H54 (cell line): Measurements from ENCODE around the gene HIVEP3.
A peak's percentile ranks its signal among the peaks of the same experiment; 100 is the strongest.

Source experiments
- DNase-seq: peaks from one replicate; pipeline ENCODE4 v3.0.0; 2011; ENCODE audit warnings: low spot score, mixed read lengths; ENCODE audit not compliant: insufficient read length
- FAIRE-seq: peaks from 3 replicates; lab custom pipeline; 2011; peaks lifted over from hg19 to GRCh38; lab: Jason Lieb, UNC
- POLR2A ChIP-seq: IDR thresholded peaks from 2 replicates; pipeline ENCODE4 v1.6.1; 2011; ENCODE audit warnings: low read depth, mild to moderate bottlenecking, low read length

Gene HIVEP3

DNA sequence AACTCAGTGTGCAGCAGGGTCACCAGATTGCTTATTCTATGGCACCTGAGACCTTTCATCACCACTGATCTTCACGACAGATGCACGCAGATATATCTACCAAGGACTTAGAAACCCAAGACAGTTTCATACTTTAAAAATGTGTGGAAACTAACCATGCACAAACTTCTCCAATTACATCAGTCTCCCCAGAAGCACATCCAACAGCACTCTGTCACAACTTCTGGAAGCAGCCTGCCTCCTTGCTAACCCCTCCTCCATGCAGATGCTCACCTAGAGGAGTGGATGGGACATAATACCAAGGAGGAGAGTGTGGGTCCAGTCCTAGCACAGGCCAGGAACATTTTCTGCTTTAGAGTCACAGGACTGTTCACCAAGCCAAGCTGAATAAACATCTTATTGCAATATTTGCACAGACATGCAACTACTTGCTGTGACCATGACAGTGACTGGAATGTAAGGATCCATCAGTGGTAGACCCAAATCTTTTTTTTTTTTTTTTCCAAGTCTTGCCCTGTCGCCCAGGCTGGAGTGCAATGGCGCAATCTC lies 69.4 kb downstream of the HIVEP3 start:
- FAIRE-seq (no peak), DNase-seq (no peak)
- TF ChIP-seq POLR2A: no peak

GRCh38 chr1:41848216-41848952 lies 70.3 kb downstream of the HIVEP3 start:
- DNase-seq: no peak
- FAIRE-seq: no peak
- TF ChIP-seq POLR2A: no peak

DNA sequence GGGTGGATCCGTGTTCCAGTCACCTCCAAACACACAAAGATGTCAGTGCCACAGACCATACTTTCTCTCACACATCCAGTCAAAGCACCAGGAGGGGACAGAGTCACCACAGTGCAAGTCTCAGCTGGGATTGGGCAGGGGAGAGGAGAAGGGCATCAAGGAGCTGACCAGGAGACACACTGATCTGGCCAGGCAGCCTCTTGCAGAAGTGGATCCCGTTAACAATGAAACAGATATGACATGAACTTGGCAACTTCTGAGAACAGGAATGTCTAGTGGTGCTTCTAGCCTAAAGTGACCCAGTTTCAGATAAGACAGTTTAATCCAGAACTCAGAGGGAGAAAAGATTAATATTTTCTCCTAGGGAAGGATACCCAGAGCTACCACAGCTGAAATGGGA lies 71.0 kb downstream of the HIVEP3 start:
- FAIRE-seq (no peak), DNase-seq (no peak)
- no peak for TF ChIP-seq POLR2A

DNA sequence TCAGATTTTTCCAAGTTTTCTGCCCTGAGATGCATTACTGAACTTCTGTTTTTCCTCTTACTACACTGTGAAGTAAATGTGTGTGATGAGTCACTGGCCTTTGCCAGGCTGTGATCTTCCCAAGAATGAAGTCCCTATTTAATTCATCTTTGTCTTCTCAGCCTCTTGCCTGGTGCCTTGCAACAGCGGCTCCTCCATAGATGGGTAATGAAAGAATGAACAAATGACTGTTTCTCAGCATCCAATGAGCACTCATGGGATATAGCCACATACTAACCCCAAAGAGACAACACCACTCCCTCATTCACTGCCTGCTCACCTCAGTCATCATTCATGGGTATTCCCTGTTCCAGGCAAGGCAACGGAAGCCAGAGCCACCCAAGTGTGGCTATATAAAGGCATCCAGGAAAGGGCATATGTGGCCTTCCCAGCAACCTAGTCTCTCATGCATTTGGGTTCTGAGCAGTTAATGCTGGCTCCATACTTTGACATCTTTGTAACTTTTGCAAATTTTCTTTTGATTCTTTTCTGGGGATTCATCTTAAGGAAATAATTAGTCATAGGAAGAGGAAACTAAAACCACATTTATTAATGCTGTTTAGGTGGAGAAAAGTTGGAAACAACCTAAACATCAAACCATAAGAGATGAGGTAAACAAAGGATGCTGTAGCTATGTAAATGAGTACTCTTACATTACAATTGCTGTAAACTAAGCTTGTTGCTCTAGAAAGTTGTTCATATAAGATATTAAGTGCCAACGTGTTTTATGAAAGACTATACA lies 71.9 kb downstream of the HIVEP3 start:
- no peak for FAIRE-seq
- peak; percentile 50 for DNase-seq
- no peak for TF ChIP-seq POLR2A

GRCh38 chr1:41844781-41845272 lies 73.9 kb downstream of the HIVEP3 start:
- no peak for DNase-seq
- FAIRE-seq: no peak
- no peak for TF ChIP-seq POLR2A

GRCh38 chr1:41844255-41844654 lies 74.5 kb downstream of the HIVEP3 start:
- FAIRE-seq (no peak), DNase-seq (no peak)
- no peak for TF ChIP-seq POLR2A

DNA sequence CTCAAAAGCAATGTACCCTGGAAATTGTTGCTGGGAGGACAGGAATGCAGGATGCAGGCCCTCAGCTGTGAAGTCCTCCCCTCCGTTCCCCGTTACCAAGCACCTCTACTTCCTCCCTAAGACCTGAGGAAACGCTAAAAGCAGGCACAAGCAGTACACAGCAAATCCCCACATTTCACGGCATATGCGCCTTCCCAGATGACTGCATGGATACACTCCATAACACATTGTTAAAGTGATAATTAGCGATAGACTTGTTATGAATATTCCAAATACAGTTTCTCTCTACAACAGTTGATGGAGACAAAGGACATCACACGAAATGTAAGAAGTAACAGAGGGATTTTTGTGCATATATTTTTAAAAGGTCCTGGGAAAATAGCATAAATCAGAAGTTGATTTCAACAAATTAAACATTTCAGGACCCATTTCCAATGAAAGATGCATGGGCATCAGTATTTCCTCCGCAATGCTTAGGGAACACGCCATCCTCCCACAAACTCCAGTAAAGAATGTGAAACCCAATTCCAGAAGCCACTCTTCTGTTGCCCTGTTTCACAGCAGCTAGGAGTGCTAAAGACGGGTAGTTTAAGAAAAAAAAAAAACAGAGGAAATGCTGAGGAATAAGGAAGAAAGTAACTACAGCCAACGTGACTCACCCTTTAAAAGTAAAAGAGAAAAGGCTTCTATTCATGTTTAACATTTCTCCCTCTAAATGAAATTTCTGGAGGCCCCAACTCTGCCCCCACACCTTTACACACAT lies 75.5 kb downstream of the HIVEP3 start:
- DNase-seq: no peak
- no peak for FAIRE-seq
- no peak for TF ChIP-seq POLR2A

GRCh38 chr1:41842326-41842725 lies 76.4 kb downstream of the HIVEP3 start:
- no peak for TF ChIP-seq POLR2A
- no peak for FAIRE-seq
- DNase-seq: no peak

- no peak for TF ChIP-seq POLR2A
- peak; percentile 55 for DNase-seq
- no peak for FAIRE-seq
Observed at GRCh38 chr1:41840592-41841246, 78.0 kb downstream of the HIVEP3 start.

- no peak for TF ChIP-seq POLR2A
- no peak for FAIRE-seq
- no peak for DNase-seq
Observed at GRCh38 chr1:41838266-41838665, 80.5 kb downstream of the HIVEP3 start.

DNA sequence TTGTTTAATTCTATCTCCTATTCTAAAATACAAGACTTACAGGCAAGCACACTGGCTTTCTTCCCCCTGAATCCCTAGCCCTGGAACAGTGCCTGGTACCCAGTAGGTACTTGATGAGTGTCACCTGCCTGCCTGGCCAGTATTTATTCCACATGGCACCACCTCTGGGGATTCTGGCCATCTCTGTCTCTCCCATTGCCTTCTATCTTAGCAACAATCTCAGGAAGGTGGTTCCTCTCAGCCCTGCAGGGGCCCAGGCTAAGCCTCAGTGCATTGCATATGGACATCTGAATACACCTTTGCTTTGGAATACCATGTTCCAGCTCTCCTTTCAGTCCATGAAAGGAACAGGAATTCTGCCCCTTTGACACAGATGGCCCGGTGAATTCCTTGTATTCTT lies 81.0 kb downstream of the HIVEP3 start:
- DNase-seq (no peak), FAIRE-seq (no peak)
- no peak for TF ChIP-seq POLR2A

DNA sequence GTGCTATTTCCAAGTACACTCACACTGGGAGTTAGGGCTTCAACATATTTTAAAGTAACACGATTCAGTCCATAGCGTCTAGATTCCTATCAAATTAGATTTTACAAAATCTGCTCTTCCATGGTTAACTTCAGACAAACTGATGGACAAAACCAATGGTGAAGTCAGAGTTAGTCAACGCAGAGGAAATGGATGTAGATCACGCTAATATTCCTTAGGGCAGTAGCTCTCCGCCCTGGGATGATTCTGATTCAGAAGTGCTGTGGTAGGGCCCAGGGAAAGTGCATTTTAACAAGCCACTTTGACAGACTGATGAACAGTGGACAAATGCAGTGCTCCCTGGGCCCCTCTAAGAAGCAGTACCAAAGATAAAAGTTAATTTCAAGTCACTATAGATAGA lies 83.2 kb downstream of the HIVEP3 start:
- no peak for FAIRE-seq
- TF ChIP-seq POLR2A: no peak
- no peak for DNase-seq

DNA sequence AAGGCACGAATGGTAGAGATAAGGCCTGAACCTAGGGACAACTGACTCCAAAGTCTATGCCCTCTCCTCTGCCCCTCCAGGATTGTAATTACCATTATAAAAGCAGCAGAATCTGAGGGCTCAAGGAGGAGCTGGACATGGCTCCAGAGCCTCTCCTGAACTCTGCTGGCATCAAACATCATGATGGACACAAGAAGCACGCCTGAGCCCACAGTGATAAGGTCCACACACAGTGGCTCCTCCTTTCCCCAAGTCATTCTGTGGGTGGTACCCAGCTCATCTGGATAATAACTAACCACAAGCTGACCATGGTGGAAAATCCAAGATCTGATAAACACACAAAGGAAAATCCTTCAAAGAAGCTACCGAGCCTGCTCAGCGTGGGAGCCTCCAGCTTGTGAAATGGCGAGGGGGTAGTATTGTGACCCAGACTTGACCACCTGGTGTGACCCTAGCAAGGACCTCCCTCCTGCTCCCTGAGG lies 85.2 kb downstream of the HIVEP3 start:
- no peak for DNase-seq
- no peak for FAIRE-seq
- no peak for TF ChIP-seq POLR2A

DNA sequence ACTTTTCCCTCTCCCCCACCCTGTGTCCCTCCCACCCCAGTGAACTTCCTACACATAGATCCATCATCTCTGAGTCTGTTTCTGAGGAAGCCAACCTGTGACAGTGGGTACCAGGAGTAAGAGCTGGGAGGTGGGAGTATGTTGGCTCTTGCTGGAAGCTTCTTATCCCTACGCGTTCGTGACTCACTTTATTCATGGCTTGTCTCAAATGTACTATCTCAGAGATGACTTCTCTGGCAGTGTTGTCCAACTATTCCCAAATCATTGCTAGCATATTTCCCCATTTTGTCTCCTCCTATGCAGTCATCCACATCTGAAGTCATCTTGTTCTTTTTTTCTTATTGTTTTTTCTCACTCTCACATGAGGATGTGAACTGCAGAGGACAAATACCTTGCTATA lies 88.0 kb downstream of the HIVEP3 start:
- FAIRE-seq (no peak), DNase-seq (no peak)

More for the DNA sequence above, 88.0 kb downstream of the HIVEP3 start:
- no peak for TF ChIP-seq POLR2A
